Measurements from ENCODE around the gene HOXA3. TPM values are rescaled to one million over a fixed set of nuclear protein-coding genes. Genes with fewer than 3 reads are reported as not detected.

The HOXA3 gene
- polyA plus RNA-seq, 1 of the 3 experiments (the other 2 are of a cell fraction), result 0.15 TPM

GRCh38 chr7:27126596-27127327 is 25.6 kb downstream of the HOXA3 start (continued):
- TF ChIP-seq REST (IDR thresholded peaks at IDR 0.05; ENCODE audit: low read depth, low read length) (no peak), TEAD4 (IDR thresholded peaks at IDR 0.05; ENCODE audit: borderline replicate concordance, insufficient read depth) (no peak), USF1 (IDR thresholded peaks at IDR 0.05; ENCODE audit: borderline replicate concordance, low read depth) (no peak), USF2 (IDR thresholded peaks at IDR 0.05; ENCODE audit: borderline replicate concordance, low read depth, low read length) (no peak), ZBTB33 (IDR thresholded peaks at IDR 0.05; ENCODE audit: borderline replicate concordance, low read depth) (no peak), RCOR1 (IDR thresholded peaks at IDR 0.05; ENCODE audit: low read length) (no peak), FOXM1 (IDR thresholded peaks at IDR 0.05; ENCODE audit: low read depth) (no peak), NRF1 (IDR thresholded peaks at IDR 0.05; ENCODE audit: low read depth, low read length) (no peak), CHD2 (IDR thresholded peaks at IDR 0.05; ENCODE audit: low read length, partially characterized antibody) (no peak)

GRCh38 chr7:27125986-27126394 is 26.4 kb downstream of the HOXA3 start:
- Histone ChIP-seq H3K36me3 (replicated peaks in 1 of 2; ENCODE audit: control insufficient read depth in 1 of 2, insufficient read depth in 2 of 2, low read length in 1 of 2) (no peaks in the 10 kb centered on the region), H3K27ac (ENCODE audit: low read depth in 2 of 2, low read length in 1 of 2) (no peak overlapping the region), H2AFZ (ENCODE audit: low read depth) (no peak overlapping the region), H3K9me3 (no peaks in the 10 kb centered on the region), H3K4me1 (ENCODE audit: control insufficient read depth in 1 of 2, insufficient read depth in 2 of 2, low read depth in 1 of 2, low read length in 1 of 2) (peaks cover 0 to 1% of the 10 kb centered on the region in 2 experiments; a peak in 1 of 4 replicates), H3K4me3 (ENCODE audit: low read depth in 2 of 2, low read length in 1 of 2) (no peak overlapping the region), H3K9me2 (no peaks in the 10 kb centered on the region), H3F3A (replicated peaks; ENCODE audit: insufficient read depth) (no peaks in the 10 kb centered on the region), H3K4me2 (no peak overlapping the region), H4K20me1 (ENCODE audit: insufficient read depth) (no peaks in the 10 kb centered on the region), H3K27me3 (ENCODE audit: insufficient read depth) (peaks cover 91% of the 10 kb centered on the region), H3K9ac (no peak overlapping the region), H3K79me2 (ENCODE audit: insufficient read depth) (no peaks in the 10 kb centered on the region)
- no peak for DNase-seq
- ChIA-PET POLR2A (interaction anchor here (0.7 kb wide), 1 partner anchor 406 kb away, joined by 3 read pairs; no protein-coding TSS in a partner anchor), CTCF (interaction anchor here (0.7 to 3.4 kb wide), 2 partner anchors 36 to 334 kb away, joined by 3 to 18 read pairs; no protein-coding TSS in a partner anchor)
- 9% methylated on average over 5 of the region's 5 CpGs for WGBS (ENCODE audit: low lambda C conversion rate)
- TF ChIP-seq MXI1 (IDR thresholded peaks at IDR 0.05; ENCODE audit: low read depth, low read length), result no peak
- no peak for TF ChIP-seq TEAD4 (IDR thresholded peaks at IDR 0.05; ENCODE audit: borderline replicate concordance, insufficient read depth)
- no peak for TF ChIP-seq MEF2A (IDR thresholded peaks at IDR 0.05; ENCODE audit: borderline replicate concordance, low read depth)
- TF ChIP-seq GATA2 (CRISPR knock-in tag; IDR thresholded peaks at IDR 0.05), result no peak
- no peak for TF ChIP-seq TCF12 (IDR thresholded peaks at IDR 0.05)
- TF ChIP-seq JUND (IDR thresholded peaks at IDR 0.05), result no peak
- no peak for TF ChIP-seq IRF3 (IDR thresholded peaks at IDR 0.05; ENCODE audit: low read depth, low read length)
- TF ChIP-seq FOSL2 (IDR thresholded peaks at IDR 0.05; ENCODE audit: borderline replicate concordance, low read depth), result no peak
- no peak for TF ChIP-seq NFIC (IDR thresholded peaks at IDR 0.05; ENCODE audit: borderline replicate concordance)
- TF ChIP-seq RAD21 (IDR thresholded peaks at IDR 0.05; ENCODE audit: low read length), result no peak
- TF ChIP-seq ZBTB33 (IDR thresholded peaks at IDR 0.05; ENCODE audit: borderline replicate concordance, low read depth), result no peak
- no peak for TF ChIP-seq RXRA (IDR thresholded peaks at IDR 0.05; ENCODE audit: borderline replicate concordance, low read depth)
